ENCODE data around the gene LTA.

Gene LTA

DNA sequence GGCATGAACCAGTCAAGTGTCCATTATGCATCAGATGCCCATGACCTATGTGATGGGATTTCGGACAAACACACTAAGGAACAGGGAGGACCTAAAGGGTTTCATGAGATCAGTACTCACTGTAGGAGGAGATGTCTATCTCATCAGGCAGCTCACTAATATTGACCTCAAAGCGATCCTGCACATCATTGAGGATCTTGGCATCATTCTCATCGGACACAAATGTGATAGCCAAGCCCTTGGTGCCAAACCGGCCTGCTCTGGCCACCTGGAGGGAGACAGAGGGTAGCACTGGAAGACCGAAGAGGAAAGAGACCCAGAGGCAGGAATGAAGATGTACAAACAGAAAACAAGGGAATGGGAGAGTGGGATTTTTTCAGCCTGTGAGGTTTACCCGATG, 41.4 kb upstream of the LTA start:
- Histone ChIP-seq H3K4me3 (ENCODE audit: low read depth, low read length) (no peak overlapping the region), H3K27ac (ENCODE audit: extremely low read depth, low read depth, low read length) (0 out of 2 replicates have a peak overlapping the region, but pooled peaks have one; percentile 12), H3K4me1 (ENCODE audit: control insufficient read depth, insufficient read depth, low read length) (peaks cover 2% of the 10 kb centered on the region), H3K9me3 (ENCODE audit: control insufficient read depth, insufficient read depth, low read depth, low read length) (no peaks in the 10 kb centered on the region), H3K36me3 (ENCODE audit: control insufficient read depth in 2 of 2, insufficient read depth in 1 of 2, low read length in 2 of 2) (peaks cover 48 to 67% of the 10 kb centered on the region in 2 experiments)
- CTCF ChIA-PET = no interaction called here
- TF ChIP-seq PRDM4 (tag by site-specific recombination; IDR thresholded peaks at IDR 0.05) (no peak), ZNF530 (tag by site-specific recombination; IDR thresholded peaks at IDR 0.05; ENCODE audit: low read depth) (no peak), ZBTB20 (tag by site-specific recombination; IDR thresholded peaks at IDR 0.05) (no peak), WT1 (tag by site-specific recombination; IDR thresholded peaks at IDR 0.05) (peak; percentile 8; the same call in 1 of the 2 replicates), ZFP69B (tag by site-specific recombination; IDR thresholded peaks at IDR 0.05) (no peak), ZNF830 (tag by site-specific recombination; IDR thresholded peaks at IDR 0.05; ENCODE audit: low read depth) (no peak), ZNF302 (tag by site-specific recombination; IDR thresholded peaks at IDR 0.05; ENCODE audit: low read depth) (no peak), ZNF571 (tag by site-specific recombination; IDR thresholded peaks at IDR 0.05) (no peak), ZNF629 (tag by site-specific recombination; IDR thresholded peaks at IDR 0.05) (no peak), ZNF521 (tag by site-specific recombination; IDR thresholded peaks at IDR 0.05) (no peak), OSR2 (tag by site-specific recombination; IDR thresholded peaks at IDR 0.05) (no peak), ZNF600 (tag by site-specific recombination; IDR thresholded peaks at IDR 0.05) (peak; percentile 56; the same call in 1 of the 2 replicates), REPIN1 (tag by site-specific recombination; IDR thresholded peaks at IDR 0.05; ENCODE audit: low read depth) (no peak), ZBTB17 (tag by site-specific recombination; IDR thresholded peaks at IDR 0.05) (peak; percentile 56; the same call in 1 of the 2 replicates), ZNF677 (tag by site-specific recombination; IDR thresholded peaks at IDR 0.05) (no peak), GFI1B (tag by site-specific recombination; IDR thresholded peaks at IDR 0.05) (no peak), IKZF3 (tag by site-specific recombination; IDR thresholded peaks at IDR 0.05) (no peak; the same call in 1 of the 2 replicates), SP7 (tag by site-specific recombination; IDR thresholded peaks at IDR 0.05) (no peak)
- TF ChIP-seq, protein P1, sequence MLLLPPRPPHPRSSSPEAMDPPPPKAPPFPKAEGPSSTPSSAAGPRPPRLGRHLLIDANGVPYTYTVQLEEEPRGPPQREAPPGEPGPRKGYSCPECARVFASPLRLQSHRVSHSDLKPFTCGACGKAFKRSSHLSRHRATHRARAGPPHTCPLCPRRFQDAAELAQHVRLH (tag by site-specific recombination; IDR thresholded peaks at IDR 0.05) = no peak
- POLR2A ChIA-PET = interaction anchor here (2.1 to 6.3 kb wide), 2 partner anchors 11 to 16 kb away, joined by 6 to 112 read pairs; partner anchors contain the start of genes ATP6V1G2 and DDX39B

GRCh38 chr6:31531162-31531561, 40.9 kb upstream of the LTA start:
- Histone ChIP-seq H3K36me3 (ENCODE audit: control insufficient read depth in 2 of 2, insufficient read depth in 1 of 2, low read length in 2 of 2) (peaks cover 53 to 72% of the 10 kb centered on the region in 2 experiments), H3K9me3 (ENCODE audit: control insufficient read depth, insufficient read depth, low read depth, low read length) (no peaks in the 10 kb centered on the region), H3K4me3 (ENCODE audit: low read depth, low read length) (no peak overlapping the region), H3K4me1 (ENCODE audit: control insufficient read depth, insufficient read depth, low read length) (no peaks in the 10 kb centered on the region; the same call in 1 of the 2 replicates), H3K27ac (ENCODE audit: extremely low read depth, low read depth, low read length) (0 out of 2 replicates have a peak overlapping the region, but pooled peaks have one; percentile 12)
- POLR2A ChIA-PET = interaction anchor here (0.8 to 6.3 kb wide), 4 partner anchors 10 to 68 kb away, joined by 3 to 112 read pairs (median 6); partner anchors contain the start of genes ATP6V1G2, DDX39B and MICB
- CTCF ChIA-PET = interaction anchor here (0.8 to 1.6 kb wide), 3 partner anchors 14 to 159 kb away, joined by 3 read pairs; no protein-coding TSS in a partner anchor
- TF ChIP-seq HIC1 (tag by site-specific recombination; IDR thresholded peaks at IDR 0.05) (no peak), SCRT2 (tag by site-specific recombination; IDR thresholded peaks at IDR 0.05) (peak; percentile 41; the same call in 1 of the 2 replicates)
